DOHH2 (cell line): ENCODE data around the gene HCN2.

Source experiments
- CTCF ChIP-seq: fragments of 200-600 bp; sonication (generic); IDR thresholded peaks from one replicate; pipeline ENCODE4 v1.5.1; 2014; ENCODE audit warnings: antibody characterized with exemption, mild to moderate bottlenecking, low read depth, low read length; ENCODE audit not compliant: poor library complexity, severe bottlenecking
- EZH2phosphoT487 ChIP-seq: fragments of 200-600 bp; sonication (generic); IDR thresholded peaks from 2 replicates; pipeline ENCODE4 v1.6.1; 2017; ENCODE audit warnings: borderline replicate concordance, mild to moderate bottlenecking, antibody characterized with exemption, low read length, moderate library complexity, mixed read lengths

GRCh38 chr19:572140-572742 lies 17.4 kb upstream of the HCN2 start, which contains the start of gene BSG:
- TF ChIP-seq CTCF (no peak), EZH2phosphoT487 (no peak)
